ENCODE data around the gene STK32C. TPM values are rescaled to one million over a fixed set of nuclear protein-coding genes. Genes with fewer than 3 reads are reported as not detected.

STK32C gene
- total RNA-seq, 6 donors from 2014 or later, result 4.8 to 18.3 (median 15.6) TPM

DNA sequence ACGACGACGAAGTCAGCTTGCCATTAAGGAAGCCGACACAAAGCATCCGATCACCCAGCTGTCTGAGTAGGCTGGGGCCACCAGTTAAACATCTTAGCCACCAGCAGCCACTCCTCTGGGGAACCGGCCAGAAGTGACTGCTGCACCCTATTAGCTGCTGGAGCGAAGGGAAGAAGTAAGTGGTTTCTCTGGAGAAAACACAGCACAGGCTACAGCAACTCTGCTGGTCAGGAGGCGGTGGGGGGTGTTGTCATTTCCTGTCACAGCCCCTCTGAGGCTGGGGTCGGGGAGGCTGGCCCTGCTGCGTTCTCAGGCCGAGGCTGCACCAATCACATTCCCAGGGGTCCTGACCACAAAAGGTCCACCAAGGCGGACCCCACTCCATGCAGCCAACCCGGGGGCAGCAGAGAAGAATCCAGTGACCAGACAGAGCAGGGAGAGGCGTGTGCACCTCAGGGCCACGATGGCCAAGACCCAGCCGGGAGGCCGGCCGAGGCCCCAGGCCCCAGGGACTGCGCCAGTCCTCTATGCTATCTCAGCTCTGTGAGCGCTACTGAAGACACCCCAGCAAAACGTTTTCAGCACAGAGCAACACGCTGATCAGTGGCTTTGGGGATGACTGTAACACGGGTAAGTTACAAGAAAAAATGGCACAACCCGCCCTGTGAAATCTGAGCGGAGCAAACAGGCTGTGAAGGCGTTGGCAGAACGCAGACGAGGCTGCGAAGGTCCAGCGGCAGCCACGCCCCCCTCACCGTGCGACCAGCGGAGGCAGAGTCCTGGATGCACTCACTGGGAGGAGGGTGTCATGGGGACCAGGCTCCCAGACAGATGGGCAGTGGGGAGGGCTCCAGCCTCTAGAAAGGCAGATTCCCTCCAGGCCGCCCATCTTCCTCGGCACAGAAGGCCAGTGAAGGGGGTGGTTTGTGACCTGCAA lies 24.8 kb downstream of the STK32C start:
- 52 to 75% methylated on average over 33 to 36 of the region's 36 CpGs for WGBS, 2 donors
- DNase-seq (peak in 1 of 2 donors; percentile 67), ATAC-seq (ENCODE audit: low FRiP score in 2 of 2) (no peak)

DNA sequence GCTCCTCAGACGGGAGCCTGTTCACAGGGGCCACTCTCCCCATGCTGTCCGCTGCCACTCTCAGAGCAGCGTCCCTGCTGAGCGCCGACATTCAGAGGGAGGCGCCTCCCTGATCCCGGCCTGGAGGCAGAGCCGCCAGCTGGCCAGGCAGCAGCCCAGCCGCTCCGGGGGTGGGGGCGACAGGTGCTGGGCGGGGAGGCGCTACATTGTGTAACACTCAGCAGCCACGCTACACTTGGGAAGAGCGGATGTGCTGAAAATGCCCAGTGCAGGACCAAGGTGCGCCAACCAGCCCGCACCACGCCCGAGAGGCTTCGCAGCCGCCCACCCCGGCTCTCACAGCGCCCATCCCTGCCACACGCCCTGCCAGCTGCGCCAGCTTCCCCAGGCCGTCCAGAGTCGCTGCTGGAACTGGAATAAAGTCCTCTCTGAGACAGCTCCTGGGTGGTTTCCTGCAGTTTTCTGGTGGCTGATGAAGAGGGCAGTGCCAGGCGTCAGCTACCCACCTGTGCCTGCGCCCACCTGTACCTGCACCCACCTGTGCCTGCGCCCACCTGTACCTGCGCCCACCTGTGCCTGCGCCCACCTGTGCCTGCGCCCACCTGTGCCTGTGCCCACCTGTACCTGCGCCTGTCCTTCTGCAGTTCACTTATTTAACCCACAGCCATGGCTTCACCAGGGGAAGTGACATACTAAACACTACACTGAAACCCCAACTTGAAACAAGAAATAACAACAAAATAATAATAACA lies 25.7 kb downstream of the STK32C start:
- WGBS, 2 donors, result 82 to 87% methylated on average over 22 to 27 of the region's 34 CpGs
- DNase-seq (peak in 1 of 2 donors; percentile 71), ATAC-seq (ENCODE audit: low FRiP score in 2 of 2) (no peak)
- TF ChIP-seq POLR2A (IDR thresholded peaks at IDR 0.05) (no peak), POLR2AphosphoS5 (IDR thresholded peaks at IDR 0.05) (no peak), EP300 (IDR thresholded peaks at IDR 0.05) (no peak)
- TF ChIP-seq, protein P1, sequence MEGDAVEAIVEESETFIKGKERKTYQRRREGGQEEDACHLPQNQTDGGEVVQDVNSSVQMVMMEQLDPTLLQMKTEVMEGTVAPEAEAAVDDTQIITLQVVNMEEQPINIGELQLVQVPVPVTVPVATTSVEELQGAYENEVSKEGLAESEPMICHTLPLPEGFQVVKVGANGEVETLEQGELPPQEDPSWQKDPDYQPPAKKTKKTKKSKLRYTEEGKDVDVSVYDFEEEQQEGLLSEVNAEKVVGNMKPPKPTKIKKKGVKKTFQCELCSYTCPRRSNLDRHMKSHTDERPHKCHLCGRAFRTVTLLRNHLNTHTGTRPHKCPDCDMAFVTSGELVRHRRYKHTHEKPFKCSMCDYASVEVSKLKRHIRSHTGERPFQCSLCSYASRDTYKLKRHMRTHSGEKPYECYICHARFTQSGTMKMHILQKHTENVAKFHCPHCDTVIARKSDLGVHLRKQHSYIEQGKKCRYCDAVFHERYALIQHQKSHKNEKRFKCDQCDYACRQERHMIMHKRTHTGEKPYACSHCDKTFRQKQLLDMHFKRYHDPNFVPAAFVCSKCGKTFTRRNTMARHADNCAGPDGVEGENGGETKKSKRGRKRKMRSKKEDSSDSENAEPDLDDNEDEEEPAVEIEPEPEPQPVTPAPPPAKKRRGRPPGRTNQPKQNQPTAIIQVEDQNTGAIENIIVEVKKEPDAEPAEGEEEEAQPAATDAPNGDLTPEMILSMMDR (IDR thresholded peaks at IDR 0.05), result no peak
- no peaks in the 10 kb centered on the region for H3K27me3 ChIP-seq
- no peak overlapping the region for H3K4me3 ChIP-seq
- no peaks in the 10 kb centered on the region for H3K9me3 ChIP-seq
- no peak overlapping the region for H3K27ac ChIP-seq
- H3K4me1 ChIP-seq, result no peaks in the 10 kb centered on the region
- no peaks in the 10 kb centered on the region for H3K36me3 ChIP-seq

More for the DNA sequence above, 24.8 kb downstream of the STK32C start:
- Histone ChIP-seq H3K4me1 (no peaks in the 10 kb centered on the region), H3K36me3 (no peaks in the 10 kb centered on the region), H3K9me3 (no peaks in the 10 kb centered on the region), H3K27ac (no peak overlapping the region), H3K27me3 (no peaks in the 10 kb centered on the region), H3K4me3 (no peak overlapping the region)
- no peak for TF ChIP-seq POLR2AphosphoS5 (IDR thresholded peaks at IDR 0.05)
- TF ChIP-seq EP300 (IDR thresholded peaks at IDR 0.05), result no peak

DNA sequence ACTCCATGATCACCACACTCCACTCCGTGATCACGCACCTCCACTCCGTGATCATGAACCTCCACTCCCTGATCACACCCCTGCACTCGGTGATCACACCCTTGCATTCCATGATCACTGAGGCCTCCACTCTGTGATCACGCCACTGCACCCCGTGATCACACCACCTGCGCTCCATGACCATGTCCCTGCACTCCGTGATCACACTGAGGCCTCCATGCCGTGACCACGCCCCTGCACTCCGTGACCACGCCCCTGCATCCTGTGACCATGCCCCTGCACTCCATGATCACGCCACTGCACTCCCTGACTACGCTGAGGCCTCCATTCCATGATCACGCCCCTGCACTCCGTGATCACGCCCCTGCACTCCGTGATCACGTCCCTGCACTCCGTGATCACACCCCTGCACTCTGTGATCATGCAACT lies 27.1 kb downstream of the STK32C start:
- Histone ChIP-seq H3K4me1 (no peaks in the 10 kb centered on the region), H3K36me3 (no peaks in the 10 kb centered on the region), H3K4me3 (no peak overlapping the region), H3K27me3 (no peaks in the 10 kb centered on the region), H3K9me3 (no peaks in the 10 kb centered on the region), H3K27ac (no peak overlapping the region)
- TF ChIP-seq EP300 (IDR thresholded peaks at IDR 0.05) (no peak), POLR2A (IDR thresholded peaks at IDR 0.05) (no peak), POLR2AphosphoS5 (IDR thresholded peaks at IDR 0.05) (no peak)
- TF ChIP-seq, protein P1 (IDR thresholded peaks at IDR 0.05), result no peak
- WGBS, 2 donors, result 90 to 94% methylated on average over 20 of the region's 20 CpGs
- DNase-seq, result peak in 1 of 2 donors; percentile 47
- ATAC-seq (ENCODE audit: low FRiP score in 2 of 2), result no peak

DNA sequence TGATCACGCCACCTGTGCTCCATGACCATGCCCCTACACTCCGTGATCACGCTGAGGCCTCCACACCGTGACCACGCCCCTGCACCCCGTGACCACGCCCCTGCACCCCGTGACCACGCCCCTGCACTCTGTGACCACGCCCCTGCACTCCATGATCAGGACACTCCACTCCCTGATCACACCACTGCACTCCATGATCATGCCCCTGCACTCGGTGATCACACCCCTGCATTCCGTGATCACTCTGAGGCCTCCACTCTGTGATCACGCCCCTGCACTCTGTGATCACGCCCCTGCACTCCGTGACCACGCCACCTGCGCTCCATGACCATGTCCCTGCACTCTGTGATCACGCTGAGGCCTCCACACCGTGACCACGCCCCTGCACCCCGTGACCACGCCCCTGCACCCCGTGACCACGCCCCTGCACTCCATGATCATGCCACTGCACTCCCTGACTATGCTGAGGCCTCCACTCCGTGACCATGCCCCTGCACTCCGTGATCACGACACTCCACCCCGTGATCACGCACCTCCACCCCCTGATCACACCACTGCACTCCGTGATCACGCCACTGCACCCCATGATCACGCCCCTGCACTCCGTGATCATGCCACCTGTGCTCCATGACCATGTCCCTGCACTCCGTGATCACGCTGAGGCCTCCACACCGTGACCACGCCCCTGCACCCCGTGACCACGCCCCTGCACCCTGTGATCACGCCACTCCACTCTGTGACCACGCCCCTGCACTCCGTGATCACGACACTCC lies 27.7 kb downstream of the STK32C start:
- no peak for TF ChIP-seq POLR2A (IDR thresholded peaks at IDR 0.05)
- TF ChIP-seq, protein P1 (IDR thresholded peaks at IDR 0.05), result no peak
- H3K27me3 ChIP-seq, result no peaks in the 10 kb centered on the region
- no peak for ATAC-seq (ENCODE audit: low FRiP score in 2 of 2)
- H3K36me3 ChIP-seq, result no peaks in the 10 kb centered on the region
- no peaks in the 10 kb centered on the region for H3K4me1 ChIP-seq
- DNase-seq, result peak in 1 of 2 donors; percentile 59
- no peak overlapping the region for H3K4me3 ChIP-seq
- 89 to 93% methylated on average over 43 of the region's 43 CpGs for WGBS, 2 donors
- no peak overlapping the region for H3K27ac ChIP-seq
- H3K9me3 ChIP-seq, result no peaks in the 10 kb centered on the region

Data from upper lobe of left lung (tissue), 6 donors.